Testis (tissue), 2 donors: ENCODE results near the gene LLPH.

ENCODE experiments used
- POLR2A ChIP-seq: fragments of 450-650 bp; IDR thresholded peaks from one replicate; pipeline ENCODE4 v1.6.1; 2017; ENCODE audit warnings: antibody characterized with exemption, mild to moderate bottlenecking, moderate library complexity
- TF ChIP-seq, protein P1 (sequence below), 3 experiments: fragments of 450-650 bp in 2 of 3; fragments of 200-600 bp in 1 of 3; sonication (generic) in 1 of 3; IDR thresholded peaks; one replicate each; pipeline ENCODE4 v1.5.1; 2016 to 2019; ENCODE audit warnings: antibody characterized with exemption in 3 of 3, mild to moderate bottlenecking in 2 of 3, moderate library complexity in 1 of 3

- TF ChIP-seq, protein P1, sequence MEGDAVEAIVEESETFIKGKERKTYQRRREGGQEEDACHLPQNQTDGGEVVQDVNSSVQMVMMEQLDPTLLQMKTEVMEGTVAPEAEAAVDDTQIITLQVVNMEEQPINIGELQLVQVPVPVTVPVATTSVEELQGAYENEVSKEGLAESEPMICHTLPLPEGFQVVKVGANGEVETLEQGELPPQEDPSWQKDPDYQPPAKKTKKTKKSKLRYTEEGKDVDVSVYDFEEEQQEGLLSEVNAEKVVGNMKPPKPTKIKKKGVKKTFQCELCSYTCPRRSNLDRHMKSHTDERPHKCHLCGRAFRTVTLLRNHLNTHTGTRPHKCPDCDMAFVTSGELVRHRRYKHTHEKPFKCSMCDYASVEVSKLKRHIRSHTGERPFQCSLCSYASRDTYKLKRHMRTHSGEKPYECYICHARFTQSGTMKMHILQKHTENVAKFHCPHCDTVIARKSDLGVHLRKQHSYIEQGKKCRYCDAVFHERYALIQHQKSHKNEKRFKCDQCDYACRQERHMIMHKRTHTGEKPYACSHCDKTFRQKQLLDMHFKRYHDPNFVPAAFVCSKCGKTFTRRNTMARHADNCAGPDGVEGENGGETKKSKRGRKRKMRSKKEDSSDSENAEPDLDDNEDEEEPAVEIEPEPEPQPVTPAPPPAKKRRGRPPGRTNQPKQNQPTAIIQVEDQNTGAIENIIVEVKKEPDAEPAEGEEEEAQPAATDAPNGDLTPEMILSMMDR (IDR thresholded peaks at IDR 0.05) = no peak
- no peak for TF ChIP-seq POLR2A
These were observed 46.8 kb downstream of the LLPH start for GRCh38 chr12:66083766-66084165.
